Measurements from ENCODE around the gene MSMP. TPM values are rescaled to one million over a fixed set of nuclear protein-coding genes. Genes with fewer than 3 reads are reported as not detected.

Gene MSMP
- total and polyA plus RNA-seq, 2 donors (not counting 3 experiments of a cell fraction or from before 2014, with no cell fraction given): 18.8 to 29.0 TPM

DNA sequence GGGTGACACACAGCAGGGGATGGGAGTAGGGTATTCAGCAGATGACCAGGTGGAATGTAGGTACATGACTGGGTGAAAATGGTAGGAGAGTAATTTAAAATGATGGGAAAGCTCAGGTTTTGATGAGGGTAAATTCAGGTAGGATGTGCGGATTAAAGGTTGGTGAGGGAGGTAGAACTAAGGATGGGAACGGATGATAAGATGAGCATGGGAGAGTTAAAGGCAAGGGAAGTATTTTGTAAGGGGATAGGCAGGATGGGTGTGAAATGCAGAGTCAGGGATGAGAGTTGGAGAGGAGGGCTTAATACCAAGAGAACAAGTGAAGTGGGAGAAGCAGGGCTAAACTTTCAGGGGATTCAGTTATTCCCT, 23.6 kb downstream of the MSMP start:
- H3K27me3 ChIP-seq (ENCODE audit: control insufficient read depth in 2 of 2, insufficient read depth in 2 of 2, low read length in 2 of 2): no peaks in the 10 kb centered on the region
- no peak overlapping the region for H2AFZ ChIP-seq (ENCODE audit: low read depth, low read length)
- no peaks in the 10 kb centered on the region for H3K9me3 ChIP-seq (replicated peaks; ENCODE audit: control insufficient read depth, insufficient read depth, low read length)
- TF ChIP-seq EZH2 (IDR thresholded peaks at IDR 0.05; ENCODE audit: borderline replicate concordance, low read depth, low read length, severe bottlenecking) (no peak), POLR2A (IDR thresholded peaks at IDR 0.05; ENCODE audit: low read depth, low read length) (peak; percentile 47), FOS (IDR thresholded peaks at IDR 0.05; ENCODE audit: borderline replicate concordance, insufficient read depth, low read length) (no peak)
- DNase-seq (ENCODE audit: low read depth, low spot score) (no peak), FAIRE-seq (no peak)
- ChIA-PET CTCF (interaction anchor here (1.1 to 3.7 kb wide), 11 partner anchors 9 to 152 kb away, joined by 4 to 32 read pairs (median 8); partner anchors contain the start of genes ARHGEF39, GBA2, HINT2 and RGP1), POLR2A (interaction anchor here (1.0 kb wide), 1 partner anchor 41 kb away, joined by 3 read pairs; no protein-coding TSS in a partner anchor)
- peaks cover 5 to 8% of the 10 kb centered on the region in 2 experiments for H3K36me3 ChIP-seq (ENCODE audit: control insufficient read depth in 2 of 2, extremely low read depth in 1 of 2, insufficient read depth in 2 of 2, low read length in 2 of 2)
- peak overlapping the region; percentile 92 for H3K9ac ChIP-seq (replicated peaks; ENCODE audit: extremely low read depth, insufficient read depth, low read length)
- H3K4me1 ChIP-seq (ENCODE audit: control insufficient read depth, extremely low read depth, insufficient read depth, low read length): peaks cover 63% of the 10 kb centered on the region
- H4K20me1 ChIP-seq (replicated peaks; ENCODE audit: control insufficient read depth, extremely low read depth, insufficient read depth, low read length): no peaks in the 10 kb centered on the region
- dilution Hi-C loops (cut with MboI; ENCODE audit: extremely low pct_ligation_motif_present, low sequenced_read_pairs) (no loop called here), intact Hi-C loops (cut with micrococcal nuclease) (no loop called here)
- H3K79me2 ChIP-seq (ENCODE audit: control insufficient read depth, insufficient read depth, low read length): peaks cover 77% of the 10 kb centered on the region
- BruUV-seq (replicated peaks): no TSS peak
- H3K27ac ChIP-seq (ENCODE audit: insufficient read depth, low read depth, low read length): peak overlapping the region; percentile 79
- H3K4me2 ChIP-seq (ENCODE audit: insufficient read depth, low read length): peak overlapping the region; percentile 97
- no peaks in the 10 kb centered on the region for H3K9me1 ChIP-seq (replicated peaks; ENCODE audit: control insufficient read depth, extremely low read depth, insufficient read depth, low read length)
- H3K4me3 ChIP-seq (replicated peaks in 1 of 3; ENCODE audit: insufficient read depth in 1 of 3, low read depth in 1 of 3, low read length in 3 of 3): peak overlapping the region; percentile 39 to 92 (median 79)

DNA sequence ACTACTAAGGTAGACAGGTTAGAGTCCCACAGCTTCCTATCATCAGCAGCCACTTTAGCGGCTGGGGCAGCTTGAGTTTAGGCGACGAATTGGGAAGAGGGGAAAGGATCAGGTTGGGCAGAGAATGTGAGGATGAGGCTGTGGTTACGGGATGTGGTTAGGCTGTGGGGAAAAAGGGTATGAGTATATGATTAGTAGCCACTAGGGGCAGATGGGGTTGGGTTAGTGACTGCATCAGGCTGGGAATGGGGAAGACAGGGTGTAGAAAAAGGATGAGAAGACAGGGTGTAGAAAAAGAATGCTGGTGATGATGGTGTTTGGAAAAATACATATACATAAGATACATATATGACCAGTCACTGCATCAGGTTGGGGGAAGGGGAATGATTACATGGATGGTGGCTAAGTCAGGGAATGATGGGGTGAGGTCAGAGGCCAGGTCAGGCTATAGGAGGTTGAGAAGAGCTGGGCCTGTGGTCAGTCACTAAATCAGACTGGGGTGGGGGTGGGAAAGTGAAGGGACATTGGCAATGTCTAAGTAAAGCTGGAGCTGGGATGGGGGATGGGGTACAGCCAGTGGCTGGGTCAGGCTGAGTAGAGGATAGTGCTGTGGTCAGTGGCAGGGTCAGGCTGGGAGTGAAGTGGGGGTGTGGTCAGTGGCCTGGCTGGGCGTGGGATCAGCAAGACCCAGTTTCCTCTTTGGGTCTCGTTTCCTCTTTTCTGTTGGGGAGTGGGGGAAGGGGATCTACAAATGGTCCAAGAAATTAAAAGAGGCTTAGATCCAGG, 24.2 kb downstream of the MSMP start:
- POLR2A ChIA-PET: no interaction called here
- Histone ChIP-seq H2AFZ (ENCODE audit: low read depth, low read length) (no peak overlapping the region), H3K27me3 (ENCODE audit: control insufficient read depth in 2 of 2, insufficient read depth in 2 of 2, low read length in 2 of 2) (no peaks in the 10 kb centered on the region), H3K4me1 (ENCODE audit: control insufficient read depth, extremely low read depth, insufficient read depth, low read length) (peaks cover 63% of the 10 kb centered on the region), H4K20me1 (replicated peaks; ENCODE audit: control insufficient read depth, extremely low read depth, insufficient read depth, low read length) (no peaks in the 10 kb centered on the region), H3K9me3 (replicated peaks; ENCODE audit: control insufficient read depth, insufficient read depth, low read length) (no peaks in the 10 kb centered on the region), H3K79me2 (ENCODE audit: control insufficient read depth, insufficient read depth, low read length) (peaks cover 78% of the 10 kb centered on the region), H3K4me3 (replicated peaks in 1 of 3; ENCODE audit: insufficient read depth in 1 of 3, low read depth in 1 of 3, low read length in 3 of 3) (peak overlapping the region; percentile 39 to 92 (median 79)), H3K9ac (replicated peaks; ENCODE audit: extremely low read depth, insufficient read depth, low read length) (peak overlapping the region; percentile 92), H3K36me3 (ENCODE audit: control insufficient read depth in 2 of 2, extremely low read depth in 1 of 2, insufficient read depth in 2 of 2, low read length in 2 of 2) (peaks cover 5 to 9% of the 10 kb centered on the region in 2 experiments), H3K27ac (ENCODE audit: insufficient read depth, low read depth, low read length) (peak overlapping the region; percentile 79), H3K4me2 (ENCODE audit: insufficient read depth, low read length) (peak overlapping the region; percentile 97), H3K9me1 (replicated peaks; ENCODE audit: control insufficient read depth, extremely low read depth, insufficient read depth, low read length) (no peaks in the 10 kb centered on the region)
- TF ChIP-seq JUN (IDR thresholded peaks at IDR 0.05; ENCODE audit: borderline replicate concordance, insufficient read depth, insufficient read length, low read depth): no peak
- no peak for TF ChIP-seq MYC (IDR thresholded peaks at IDR 0.05; ENCODE audit: low read depth, low read length)
- TF ChIP-seq EZH2 (IDR thresholded peaks at IDR 0.05; ENCODE audit: borderline replicate concordance, low read depth, low read length, severe bottlenecking): no peak
- TF ChIP-seq FOS (IDR thresholded peaks at IDR 0.05; ENCODE audit: borderline replicate concordance, insufficient read depth, low read length): no peak
- peak; percentile 10 for TF ChIP-seq POLR2A (IDR thresholded peaks at IDR 0.05; ENCODE audit: low read depth, low read length)
- TF ChIP-seq, protein P1, sequence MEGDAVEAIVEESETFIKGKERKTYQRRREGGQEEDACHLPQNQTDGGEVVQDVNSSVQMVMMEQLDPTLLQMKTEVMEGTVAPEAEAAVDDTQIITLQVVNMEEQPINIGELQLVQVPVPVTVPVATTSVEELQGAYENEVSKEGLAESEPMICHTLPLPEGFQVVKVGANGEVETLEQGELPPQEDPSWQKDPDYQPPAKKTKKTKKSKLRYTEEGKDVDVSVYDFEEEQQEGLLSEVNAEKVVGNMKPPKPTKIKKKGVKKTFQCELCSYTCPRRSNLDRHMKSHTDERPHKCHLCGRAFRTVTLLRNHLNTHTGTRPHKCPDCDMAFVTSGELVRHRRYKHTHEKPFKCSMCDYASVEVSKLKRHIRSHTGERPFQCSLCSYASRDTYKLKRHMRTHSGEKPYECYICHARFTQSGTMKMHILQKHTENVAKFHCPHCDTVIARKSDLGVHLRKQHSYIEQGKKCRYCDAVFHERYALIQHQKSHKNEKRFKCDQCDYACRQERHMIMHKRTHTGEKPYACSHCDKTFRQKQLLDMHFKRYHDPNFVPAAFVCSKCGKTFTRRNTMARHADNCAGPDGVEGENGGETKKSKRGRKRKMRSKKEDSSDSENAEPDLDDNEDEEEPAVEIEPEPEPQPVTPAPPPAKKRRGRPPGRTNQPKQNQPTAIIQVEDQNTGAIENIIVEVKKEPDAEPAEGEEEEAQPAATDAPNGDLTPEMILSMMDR (IDR thresholded peaks at IDR 0.05; ENCODE audit: extremely low read depth in 1 of 2, insufficient read depth in 1 of 2, low read depth in 1 of 2, low read length in 2 of 2): peak; percentile 67 to 69
- no peak for TF ChIP-seq POLR2AphosphoS5 (IDR thresholded peaks at IDR 0.05; ENCODE audit: insufficient read depth, low read depth, low read length)
- TF ChIP-seq GATA2 (IDR thresholded peaks at IDR 0.05; ENCODE audit: insufficient read depth, insufficient read length, low read depth, low read length): no peak
- TF ChIP-seq, protein P2, sequence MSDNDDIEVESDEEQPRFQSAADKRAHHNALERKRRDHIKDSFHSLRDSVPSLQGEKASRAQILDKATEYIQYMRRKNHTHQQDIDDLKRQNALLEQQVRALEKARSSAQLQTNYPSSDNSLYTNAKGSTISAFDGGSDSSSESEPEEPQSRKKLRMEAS (IDR thresholded peaks at IDR 0.05; ENCODE audit: insufficient read depth, insufficient read length): no peak
- CTCF ChIA-PET: interaction anchor here (1.0 to 4.1 kb wide), 17 partner anchors 9 to 152 kb away, joined by 3 to 52 read pairs (median 9); partner anchors contain the start of genes GBA2, HINT2, RGP1 and SPAG8
- peak; percentile 52 for DNase-seq (ENCODE audit: low read depth, low spot score)
- BruUV-seq (replicated peaks): TSS peak; percentile 24
- intact Hi-C loops (cut with micrococcal nuclease) (loop anchor here (1.0 to 5.0 kb wide), 2 partner anchors 73 to 152 kb away; no protein-coding TSS in a partner anchor), dilution Hi-C loops (cut with MboI; ENCODE audit: extremely low pct_ligation_motif_present, low sequenced_read_pairs) (no loop called here)
- FAIRE-seq: peak; percentile 54
